Smooth muscle cell (in vitro differentiated cells): Measurements from ENCODE around the gene CACNG4. TPM values are rescaled to one million over a fixed set of nuclear protein-coding genes. Genes with fewer than 3 reads are reported as not detected.

Experiments
- DNase-seq: peaks from one replicate; lab custom pipeline; 2025; ENCODE audit not compliant: unreplicated experiment; lab: John Stamatoyannopoulos, UW
- H2AFZ ChIP-seq: fragments of 200-600 bp; sonication (generic); 2 replicates; pipeline ENCODE4 v1.6.0; 2016; ENCODE audit warnings: antibody characterized with exemption, low read depth, mild to moderate bottlenecking
- H3F3A ChIP-seq: fragments of 200-600 bp; sonication (generic); 2 replicates; pipeline ENCODE4 v1.6.0; 2017; ENCODE audit warnings: antibody characterized with exemption, low read depth
- H3K27ac ChIP-seq: fragments of 200-600 bp; sonication (generic); 2 replicates; pipeline ENCODE4 v1.5.1; 2016; ENCODE audit warnings: low read depth, mild to moderate bottlenecking
- H3K27me3 ChIP-seq: fragments of 200-600 bp; sonication (generic); 2 replicates; pipeline ENCODE4 v1.6.1; 2016; ENCODE audit warnings: low read depth, mild to moderate bottlenecking
- H3K36me3 ChIP-seq: fragments of 200-600 bp; sonication (generic); 2 replicates; pipeline ENCODE4 v1.5.1; 2016; ENCODE audit warnings: low read depth
- H3K4me1 ChIP-seq: fragments of 200-600 bp; sonication (generic); 2 replicates; pipeline ENCODE4 v1.5.1; 2016; ENCODE audit warnings: low read depth
- H3K4me2 ChIP-seq: fragments of 200-600 bp; sonication (generic); 2 replicates; pipeline ENCODE4 v1.6.0; 2016; ENCODE audit warnings: mild to moderate bottlenecking
- H3K4me3 ChIP-seq: fragments of 200-600 bp; sonication (generic); 2 replicates; pipeline ENCODE4 v1.5.1; 2016; ENCODE audit warnings: mild to moderate bottlenecking
- H3K79me2 ChIP-seq: fragments of 200-600 bp; sonication (generic); 2 replicates; pipeline ENCODE4 v1.6.0; 2016; ENCODE audit warnings: low read depth, mild to moderate bottlenecking
- H3K9ac ChIP-seq: fragments of 200-600 bp; sonication (generic); 2 replicates; pipeline ENCODE4 v1.6.0; 2016; ENCODE audit warnings: low read depth
- H3K9me3 ChIP-seq: fragments of 200-600 bp; sonication (generic); replicated peaks from 2 replicates; pipeline ENCODE4 v1.5.1; 2016; ENCODE audit warnings: low read depth
- H4K20me1 ChIP-seq: fragments of 200-600 bp; sonication (generic); 2 replicates; pipeline ENCODE4 v1.6.0; 2016; ENCODE audit warnings: low read depth
- WGBS: methylation state at CpG from one replicate; pipeline ENCODE4 v1.1.7; 2016; ENCODE audit warnings: low lambda C conversion rate; 5-methylcytosine and 5-hydroxymethylcytosine counted together
- polyA plus RNA-seq: library from polyadenylated mRNA; unstranded; fragments of >200 nt; fragmentation: Nextera tagmentation; extraction: Ambion mirVana; gene quantifications from 2 replicates; pipeline ENCODE4 v1.2.1, GENCODE V29; 2016
- total RNA-seq: library from RNA; depleted of rRNA; stranded (reverse); fragments of >200 nt; gene quantifications from 2 replicates; pipeline ENCODE4 v1.2.3, GENCODE V29; 2014
- TF ChIP-seq, protein P1 (sequence below): fragments of 200-600 bp; sonication (generic); IDR thresholded peaks from 2 replicates; pipeline ENCODE4 v1.5.1; 2017; ENCODE audit warnings: borderline replicate concordance, mild to moderate bottlenecking, antibody characterized with exemption; ENCODE audit not compliant: insufficient read depth, poor library complexity, severe bottlenecking

CACNG4 gene
- total and polyA plus RNA-seq, 2 experiments from 2014 or later: 1.4 to 6.5 TPM

- Histone ChIP-seq H3K4me1 (no peaks in the 10 kb centered on the region), H3K27me3 (no peaks in the 10 kb centered on the region), H3K9ac (no peak overlapping the region), H2AFZ (no peak overlapping the region), H3K79me2 (no peaks in the 10 kb centered on the region), H3F3A (no peaks in the 10 kb centered on the region), H3K27ac (no peak overlapping the region), H3K9me3 (no peaks in the 10 kb centered on the region), H3K4me2 (no peak overlapping the region), H3K36me3 (no peaks in the 10 kb centered on the region), H3K4me3 (no peak overlapping the region), H4K20me1 (no peaks in the 10 kb centered on the region)
- DNase-seq: no peak
- TF ChIP-seq, protein P1, sequence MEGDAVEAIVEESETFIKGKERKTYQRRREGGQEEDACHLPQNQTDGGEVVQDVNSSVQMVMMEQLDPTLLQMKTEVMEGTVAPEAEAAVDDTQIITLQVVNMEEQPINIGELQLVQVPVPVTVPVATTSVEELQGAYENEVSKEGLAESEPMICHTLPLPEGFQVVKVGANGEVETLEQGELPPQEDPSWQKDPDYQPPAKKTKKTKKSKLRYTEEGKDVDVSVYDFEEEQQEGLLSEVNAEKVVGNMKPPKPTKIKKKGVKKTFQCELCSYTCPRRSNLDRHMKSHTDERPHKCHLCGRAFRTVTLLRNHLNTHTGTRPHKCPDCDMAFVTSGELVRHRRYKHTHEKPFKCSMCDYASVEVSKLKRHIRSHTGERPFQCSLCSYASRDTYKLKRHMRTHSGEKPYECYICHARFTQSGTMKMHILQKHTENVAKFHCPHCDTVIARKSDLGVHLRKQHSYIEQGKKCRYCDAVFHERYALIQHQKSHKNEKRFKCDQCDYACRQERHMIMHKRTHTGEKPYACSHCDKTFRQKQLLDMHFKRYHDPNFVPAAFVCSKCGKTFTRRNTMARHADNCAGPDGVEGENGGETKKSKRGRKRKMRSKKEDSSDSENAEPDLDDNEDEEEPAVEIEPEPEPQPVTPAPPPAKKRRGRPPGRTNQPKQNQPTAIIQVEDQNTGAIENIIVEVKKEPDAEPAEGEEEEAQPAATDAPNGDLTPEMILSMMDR: no peak
- 100% methylated on average over 2 of the region's 2 CpGs for WGBS
Observed at GRCh38 chr17:67026341-67026740, 61.8 kb downstream of the CACNG4 start.

GRCh38 chr17:67027031-67027628, 62.6 kb downstream of the CACNG4 start:
- H3K4me3 ChIP-seq: no peak overlapping the region
- TF ChIP-seq, protein P1: no peak
- no peaks in the 10 kb centered on the region for H3K4me1 ChIP-seq
- no peaks in the 10 kb centered on the region for H3K79me2 ChIP-seq
- no peaks in the 10 kb centered on the region for H3K27me3 ChIP-seq
- no peaks in the 10 kb centered on the region for H3F3A ChIP-seq
- H3K36me3 ChIP-seq: no peaks in the 10 kb centered on the region
- H3K4me2 ChIP-seq: no peak overlapping the region
- no peaks in the 10 kb centered on the region for H3K9me3 ChIP-seq
- no peaks in the 10 kb centered on the region for H4K20me1 ChIP-seq
- no peak overlapping the region for H3K27ac ChIP-seq
- H2AFZ ChIP-seq: no peak overlapping the region
- DNase-seq: no peak
- no peak overlapping the region for H3K9ac ChIP-seq
- WGBS: 94% methylated on average over 12 of the region's 12 CpGs

DNA sequence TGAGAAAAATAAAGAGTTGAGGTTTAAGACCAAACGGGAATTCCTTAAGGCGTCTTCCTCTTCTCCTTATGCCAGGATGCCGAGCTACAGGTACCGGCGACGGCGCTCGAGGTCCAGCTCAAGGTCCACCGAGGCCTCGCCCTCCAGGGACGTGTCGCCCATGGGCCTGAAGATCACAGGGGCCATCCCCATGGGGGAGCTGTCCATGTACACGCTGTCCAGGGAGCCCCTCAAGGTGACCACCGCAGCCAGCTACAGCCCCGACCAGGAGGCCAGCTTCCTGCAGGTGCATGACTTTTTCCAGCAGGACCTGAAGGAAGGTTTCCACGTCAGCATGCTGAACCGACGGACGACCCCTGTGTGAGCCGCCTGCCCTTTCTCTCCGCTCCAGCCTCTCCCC, 66.1 kb downstream of the CACNG4 start:
- no peak overlapping the region for H3K27ac ChIP-seq
- no peak overlapping the region for H2AFZ ChIP-seq
- H3K36me3 ChIP-seq: no peaks in the 10 kb centered on the region
- no peak for DNase-seq
- no peaks in the 10 kb centered on the region for H3K9me3 ChIP-seq
- H3K79me2 ChIP-seq: no peaks in the 10 kb centered on the region
- H3F3A ChIP-seq: no peaks in the 10 kb centered on the region
- no peaks in the 10 kb centered on the region for H3K27me3 ChIP-seq
- no peak overlapping the region for H3K4me2 ChIP-seq
- H4K20me1 ChIP-seq: no peaks in the 10 kb centered on the region
- 93% methylated on average over 21 of the region's 21 CpGs for WGBS
- H3K4me1 ChIP-seq: no peaks in the 10 kb centered on the region
- H3K9ac ChIP-seq: no peak overlapping the region
- TF ChIP-seq, protein P1: no peak
- H3K4me3 ChIP-seq: no peak overlapping the region

DNA sequence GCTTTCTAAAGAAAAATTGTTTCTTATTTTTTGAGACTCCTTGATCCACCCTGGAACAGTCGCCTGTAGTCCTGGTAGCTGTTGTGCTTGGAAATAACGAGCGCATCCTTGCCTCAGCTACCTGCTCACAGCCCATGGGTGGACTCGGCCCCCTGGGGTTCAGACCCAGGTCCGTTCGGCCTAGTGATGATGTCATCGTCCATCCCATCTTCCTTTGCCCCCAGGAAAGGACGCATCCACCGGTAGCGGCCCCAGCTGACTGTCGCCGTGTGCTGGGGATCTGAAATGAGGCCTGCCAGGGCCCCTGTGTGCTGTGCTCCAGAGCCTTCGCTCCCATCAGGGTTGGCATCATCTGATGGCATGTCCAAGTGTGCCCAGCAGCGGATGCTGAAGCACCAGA, 67.9 kb downstream of the CACNG4 start:
- Histone ChIP-seq H3F3A (no peaks in the 10 kb centered on the region), H3K9me3 (no peaks in the 10 kb centered on the region), H3K4me2 (no peak overlapping the region), H3K27me3 (no peaks in the 10 kb centered on the region), H2AFZ (no peak overlapping the region), H3K4me1 (no peaks in the 10 kb centered on the region), H3K27ac (no peak overlapping the region), H3K36me3 (no peaks in the 10 kb centered on the region), H3K9ac (no peak overlapping the region), H4K20me1 (no peaks in the 10 kb centered on the region), H3K79me2 (no peaks in the 10 kb centered on the region), H3K4me3 (no peak overlapping the region)
- TF ChIP-seq, protein P1: no peak
- DNase-seq: no peak
- 94% methylated on average over 14 of the region's 14 CpGs for WGBS
